Vagina (tissue), 2 donors: Measurements from ENCODE around the gene PRKCG. TPM values are rescaled to one million over a fixed set of nuclear protein-coding genes. Genes with fewer than 3 reads are reported as not detected.
"Not testable (repeated sequence)": the region's sequence is repeated elsewhere in the genome, so short reads cannot be mapped to it uniquely, and the experiment has no call there.

Experiments
- DNase-seq, 2 donors: peaks; one replicate each; pipeline ENCODE4 v3.0.0-alpha.2; 2017; ENCODE audit errors: extremely low spot score in 2 of 2
- H3K27ac ChIP-seq: fragments of 200-600 bp; sonication (generic); one replicate; pipeline ENCODE4 v1.5.1; 2019
- H3K27me3 ChIP-seq: fragments of 200-600 bp; sonication (generic); one replicate; pipeline ENCODE4 v1.5.1; 2019
- H3K36me3 ChIP-seq, 2 donors: fragments of 200-600 bp; sonication (generic); one replicate each; pipeline ENCODE4 v1.5.1; 2017 to 2019
- H3K4me1 ChIP-seq: fragments of 200-600 bp; sonication (generic); one replicate; pipeline ENCODE4 v1.5.1; 2019
- H3K4me3 ChIP-seq, 2 donors: fragments of 200-600 bp; sonication (generic); 1 replicate in 1 of 2; 2 replicates in 1 of 2; pipeline ENCODE4 v1.5.1; 2016 to 2019
- H3K9me3 ChIP-seq: fragments of 200-600 bp; sonication (generic); one replicate; pipeline ENCODE4 v1.5.1; 2019
- POLR2A ChIP-seq, 2 donors: fragments of 450-650 bp; IDR thresholded peaks; one replicate each; pipeline ENCODE4 v1.6.1; 2017; ENCODE audit warnings: antibody characterized with exemption in 2 of 2, mild to moderate bottlenecking in 2 of 2, moderate library complexity in 2 of 2
- POLR2AphosphoS5 ChIP-seq, 2 donors: sonication (generic); formaldehyde crosslinking; IDR thresholded peaks; one replicate each; pipeline ENCODE4 v1.9.0; 2017; ENCODE audit warnings: antibody characterized with exemption in 2 of 2, mild to moderate bottlenecking in 2 of 2, low read depth in 1 of 2; ENCODE audit not compliant: insufficient read depth in 1 of 2
- intact Hi-C: fragments of 100-400 bp; cut with DNase I; formaldehyde crosslinking; loops from one replicate; pipeline ENCODE4 v1.15.1; 2023
- total RNA-seq: library from RNA; depleted of rRNA; stranded (reverse); fragments of >200 nt; gene quantifications from one replicate; pipeline ENCODE4 v1.2.3, GENCODE V29; 2016
- TF ChIP-seq, protein P1 (sequence below), 3 experiments: fragments of 450-650 bp in 2 of 3; fragments of 200-600 bp in 1 of 3; sonication (generic) in 1 of 3; IDR thresholded peaks; one replicate each; pipeline ENCODE4 v1.5.1; 2017 to 2019; ENCODE audit warnings: antibody characterized with exemption in 3 of 3, mild to moderate bottlenecking in 2 of 3, moderate library complexity in 2 of 3

The PRKCG gene
- total RNA-seq, 1 donor from 2014 or later = not detected

DNA sequence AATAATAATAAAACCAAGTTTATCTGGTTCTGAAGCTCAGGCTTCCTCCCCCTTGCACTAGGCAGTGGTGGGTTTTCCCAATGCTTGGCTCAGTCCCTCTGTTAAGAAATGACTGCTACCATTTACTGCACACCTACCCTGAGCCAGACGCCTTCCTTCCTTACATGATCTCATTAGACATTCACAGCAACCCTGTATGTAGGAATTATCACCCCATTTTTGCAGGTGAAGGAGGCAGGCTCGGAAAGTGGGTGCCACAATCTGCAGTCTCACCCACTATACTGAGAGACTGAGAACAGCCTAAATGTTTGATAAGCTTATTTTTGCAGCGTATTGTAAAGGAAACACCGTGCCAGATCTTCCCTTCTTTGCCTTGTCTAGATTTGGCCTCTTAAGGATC lies 62.4 kb downstream of the PRKCG start:
- DNase-seq = no peak
- H3K27ac ChIP-seq = no peak overlapping the region
- H3K4me1 ChIP-seq = no peaks in the 10 kb centered on the region
- intact Hi-C loops = no loop called here
- H3K27me3 ChIP-seq = peaks cover 7% of the 10 kb centered on the region
- no peaks in the 10 kb centered on the region for H3K9me3 ChIP-seq
- H3K4me3 ChIP-seq = no peak overlapping the region
- no peaks in the 10 kb centered on the region for H3K36me3 ChIP-seq
- TF ChIP-seq POLR2AphosphoS5 (IDR thresholded peaks at IDR 0.05; ENCODE audit: insufficient read depth in 1 of 2, low read depth in 1 of 2) (no peak), POLR2A (IDR thresholded peaks at IDR 0.05) (no peak)
- TF ChIP-seq, protein P1, sequence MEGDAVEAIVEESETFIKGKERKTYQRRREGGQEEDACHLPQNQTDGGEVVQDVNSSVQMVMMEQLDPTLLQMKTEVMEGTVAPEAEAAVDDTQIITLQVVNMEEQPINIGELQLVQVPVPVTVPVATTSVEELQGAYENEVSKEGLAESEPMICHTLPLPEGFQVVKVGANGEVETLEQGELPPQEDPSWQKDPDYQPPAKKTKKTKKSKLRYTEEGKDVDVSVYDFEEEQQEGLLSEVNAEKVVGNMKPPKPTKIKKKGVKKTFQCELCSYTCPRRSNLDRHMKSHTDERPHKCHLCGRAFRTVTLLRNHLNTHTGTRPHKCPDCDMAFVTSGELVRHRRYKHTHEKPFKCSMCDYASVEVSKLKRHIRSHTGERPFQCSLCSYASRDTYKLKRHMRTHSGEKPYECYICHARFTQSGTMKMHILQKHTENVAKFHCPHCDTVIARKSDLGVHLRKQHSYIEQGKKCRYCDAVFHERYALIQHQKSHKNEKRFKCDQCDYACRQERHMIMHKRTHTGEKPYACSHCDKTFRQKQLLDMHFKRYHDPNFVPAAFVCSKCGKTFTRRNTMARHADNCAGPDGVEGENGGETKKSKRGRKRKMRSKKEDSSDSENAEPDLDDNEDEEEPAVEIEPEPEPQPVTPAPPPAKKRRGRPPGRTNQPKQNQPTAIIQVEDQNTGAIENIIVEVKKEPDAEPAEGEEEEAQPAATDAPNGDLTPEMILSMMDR (IDR thresholded peaks at IDR 0.05) = no peak

DNA sequence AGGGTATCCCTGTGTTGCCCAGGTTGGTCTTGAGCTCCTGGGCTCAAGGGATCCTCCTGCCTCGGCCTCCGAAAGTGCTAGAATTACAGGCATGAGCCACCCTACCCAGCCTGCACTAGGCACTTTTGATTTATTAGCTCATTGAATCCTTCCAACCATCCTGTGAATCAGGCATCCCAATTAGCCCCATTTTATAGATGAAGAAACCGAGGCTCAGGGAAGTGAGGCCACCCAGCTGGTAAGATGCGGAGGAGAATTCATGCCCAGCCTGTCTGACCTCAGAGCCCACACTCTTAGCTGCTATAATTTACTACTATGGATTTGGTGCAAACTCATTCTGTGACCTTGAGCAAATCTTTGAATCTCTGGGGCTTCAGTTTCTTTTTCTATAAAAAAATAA lies 62.9 kb downstream of the PRKCG start:
- Histone ChIP-seq H3K36me3 (no peaks in the 10 kb centered on the region), H3K4me3 (no peak overlapping the region), H3K9me3 (no peaks in the 10 kb centered on the region), H3K4me1 (no peaks in the 10 kb centered on the region), H3K27me3 (peaks cover 7% of the 10 kb centered on the region), H3K27ac (no peak overlapping the region)
- no peak for DNase-seq
- intact Hi-C loops = no loop called here
- TF ChIP-seq POLR2A (IDR thresholded peaks at IDR 0.05) (no peak), POLR2AphosphoS5 (IDR thresholded peaks at IDR 0.05; ENCODE audit: insufficient read depth in 1 of 2, low read depth in 1 of 2) (no peak)
- TF ChIP-seq, protein P1 (IDR thresholded peaks at IDR 0.05) = no peak

DNA sequence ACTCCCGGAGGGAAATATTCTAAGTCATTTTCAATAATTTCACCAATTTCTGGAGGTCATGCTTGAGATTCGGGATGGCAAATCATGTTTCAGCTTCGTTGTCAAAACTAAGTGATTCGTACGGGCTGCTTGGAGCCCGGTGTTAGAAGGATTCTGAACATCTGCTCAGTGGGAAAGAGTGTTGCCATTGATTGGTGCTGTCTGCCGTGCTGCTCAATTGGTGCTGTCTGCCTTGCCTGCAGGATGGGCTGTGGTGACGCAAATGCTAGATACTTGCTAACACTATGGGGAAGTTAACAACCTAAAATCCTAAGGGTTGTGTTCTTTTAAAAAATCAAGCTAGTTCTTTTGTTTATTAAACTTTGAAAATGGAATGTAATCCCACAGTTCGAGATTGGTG lies 63.4 kb downstream of the PRKCG start:
- no peaks in the 10 kb centered on the region for H3K9me3 ChIP-seq
- no peak for TF ChIP-seq POLR2AphosphoS5 (IDR thresholded peaks at IDR 0.05; ENCODE audit: insufficient read depth in 1 of 2, low read depth in 1 of 2)
- TF ChIP-seq POLR2A (IDR thresholded peaks at IDR 0.05) = no peak
- TF ChIP-seq, protein P1 (IDR thresholded peaks at IDR 0.05) = no peak
- no peak overlapping the region for H3K27ac ChIP-seq
- intact Hi-C loops = no loop called here
- no peak overlapping the region for H3K4me3 ChIP-seq
- H3K4me1 ChIP-seq = no peaks in the 10 kb centered on the region
- DNase-seq = no peak
- H3K36me3 ChIP-seq = no peaks in the 10 kb centered on the region
- peaks cover 7% of the 10 kb centered on the region for H3K27me3 ChIP-seq

DNA sequence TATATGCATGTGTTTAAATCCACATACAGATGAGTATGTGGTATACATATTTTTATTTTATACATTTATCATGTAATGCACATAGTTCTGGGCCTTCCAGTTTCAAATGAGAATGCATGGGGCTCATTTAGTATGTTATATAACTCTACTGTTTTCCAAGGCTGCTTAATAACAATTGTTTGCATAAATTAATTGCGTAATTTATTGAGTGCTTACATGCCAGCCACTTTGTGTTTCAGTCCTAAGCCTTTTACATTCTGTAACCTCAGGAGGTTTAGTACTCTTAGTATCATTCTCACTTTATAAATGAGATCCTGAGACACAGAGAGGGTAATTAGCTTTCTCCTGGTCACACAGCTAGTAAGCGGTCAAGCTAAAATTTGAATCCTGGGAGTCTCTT lies 64.0 kb downstream of the PRKCG start:
- H3K27me3 ChIP-seq = peaks cover 7% of the 10 kb centered on the region
- no peak for DNase-seq
- intact Hi-C loops = no loop called here
- no peaks in the 10 kb centered on the region for H3K4me1 ChIP-seq
- no peaks in the 10 kb centered on the region for H3K9me3 ChIP-seq
- H3K4me3 ChIP-seq = no peak overlapping the region
- H3K27ac ChIP-seq = no peak overlapping the region
- no peak for TF ChIP-seq POLR2AphosphoS5 (IDR thresholded peaks at IDR 0.05; ENCODE audit: insufficient read depth in 1 of 2, low read depth in 1 of 2)
- no peak for TF ChIP-seq POLR2A (IDR thresholded peaks at IDR 0.05)
- TF ChIP-seq, protein P1 (IDR thresholded peaks at IDR 0.05) = no peak
- H3K36me3 ChIP-seq = no peaks in the 10 kb centered on the region

DNA sequence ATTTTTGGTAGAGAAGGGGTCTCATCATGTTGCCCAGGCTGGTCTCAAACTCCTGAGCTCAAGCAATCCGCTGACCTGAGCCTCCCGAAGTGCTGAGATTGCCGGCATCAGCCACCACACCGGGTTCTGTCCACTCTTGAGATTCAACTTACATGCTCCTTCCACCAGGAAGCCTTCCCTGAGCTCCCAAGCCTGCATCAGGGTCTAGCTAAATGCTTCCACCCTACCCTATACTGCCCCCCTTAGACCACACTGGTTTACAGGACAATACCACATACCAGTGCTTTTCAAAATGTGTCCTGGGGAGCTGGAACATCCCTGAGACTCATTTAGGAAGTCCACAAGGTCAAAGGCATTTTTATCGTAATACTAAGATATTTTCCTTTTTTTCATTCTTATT lies 65.6 kb downstream of the PRKCG start:
- no peaks in the 10 kb centered on the region for H3K36me3 ChIP-seq
- H3K27ac ChIP-seq = no peak overlapping the region
- DNase-seq = no peak
- TF ChIP-seq POLR2AphosphoS5 (IDR thresholded peaks at IDR 0.05; ENCODE audit: insufficient read depth in 1 of 2, low read depth in 1 of 2) = no peak
- no peak for TF ChIP-seq POLR2A (IDR thresholded peaks at IDR 0.05)
- TF ChIP-seq, protein P1 (IDR thresholded peaks at IDR 0.05) = no peak
- H3K27me3 ChIP-seq = peaks cover 5% of the 10 kb centered on the region
- intact Hi-C loops = no loop called here
- no peaks in the 10 kb centered on the region for H3K4me1 ChIP-seq
- no peaks in the 10 kb centered on the region for H3K9me3 ChIP-seq
- H3K4me3 ChIP-seq = no peak overlapping the region

DNA sequence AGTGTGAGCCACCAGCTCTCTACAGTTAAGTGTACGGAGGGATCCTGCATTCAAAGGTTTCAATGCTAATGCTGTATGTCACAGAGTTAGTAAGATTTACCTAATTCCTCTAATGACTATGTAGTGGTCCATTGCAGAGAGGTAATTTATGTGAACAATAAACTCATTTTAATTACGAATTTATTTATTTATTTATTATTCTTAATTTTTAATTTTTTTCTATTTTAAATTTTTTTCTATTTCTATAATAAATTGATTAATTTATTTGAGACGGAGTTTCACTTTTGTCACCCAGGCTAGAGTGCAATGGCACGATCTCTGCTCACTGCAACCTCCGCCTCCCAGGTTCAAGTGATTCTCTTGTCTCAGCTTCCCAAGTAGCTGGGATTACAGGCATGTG lies 66.6 kb downstream of the PRKCG start:
- intact Hi-C loops, H3K27me3 ChIP-seq, DNase-seq, H3K4me3 ChIP-seq, H3K9me3 ChIP-seq, H3K4me1 ChIP-seq, H3K36me3 ChIP-seq, H3K27ac ChIP-seq: not testable (repeated sequence)
